ENCODE data around the gene THPO. TPM values are rescaled to one million over a fixed set of nuclear protein-coding genes. Genes with fewer than 3 reads are reported as not detected.

Gene THPO
- total and polyA plus RNA-seq, 12 donors, result 0.16 to 1.3 (median 0.56) TPM; not detected in 3

DNA sequence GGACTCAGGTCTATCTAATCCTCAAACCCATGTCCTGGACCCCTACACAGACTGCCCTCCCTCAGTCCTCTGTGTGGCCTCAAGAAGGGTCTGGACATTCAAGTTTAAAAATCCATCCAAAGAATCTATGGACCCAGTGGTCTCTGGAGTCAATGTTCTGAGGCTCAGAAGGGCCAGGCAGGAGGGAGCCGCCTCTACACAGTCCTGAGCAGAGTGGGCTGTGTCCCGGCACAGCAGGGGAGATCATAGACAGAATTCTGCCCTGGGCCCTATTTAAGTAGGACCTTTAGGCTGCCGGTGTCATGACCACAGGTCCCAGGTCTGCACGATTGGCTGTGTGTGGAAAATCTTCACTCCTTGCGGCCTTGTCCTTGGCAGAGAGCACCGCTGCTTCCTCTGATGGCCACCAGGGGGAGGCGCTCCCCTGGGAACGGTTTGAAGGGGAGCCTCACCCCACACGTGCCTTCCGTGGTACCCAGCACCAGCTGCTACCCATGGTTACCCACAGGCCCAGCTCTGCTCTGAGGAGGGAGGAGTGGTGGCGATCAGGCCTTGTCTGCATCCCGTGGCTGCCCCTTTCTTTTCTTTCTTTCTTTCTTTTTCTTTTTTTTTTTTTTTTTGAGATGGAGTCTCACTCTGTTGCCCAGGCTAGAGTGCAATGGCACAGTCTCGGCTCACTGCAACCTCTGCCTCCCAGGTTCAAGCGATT, 39.8 kb upstream of the THPO start:
- Histone ChIP-seq H3K27me3 (no peaks in the 10 kb centered on the region), H3K36me3 (no peaks in the 10 kb centered on the region), H3K27ac (no peak overlapping the region), H3K9me3 (peaks cover 0 to 9% (median 0%) of the 10 kb centered on the region in 11 donors), H3K4me3 (no peak overlapping the region), H3K4me1 (no peaks in the 10 kb centered on the region)
- TF ChIP-seq, protein P1, sequence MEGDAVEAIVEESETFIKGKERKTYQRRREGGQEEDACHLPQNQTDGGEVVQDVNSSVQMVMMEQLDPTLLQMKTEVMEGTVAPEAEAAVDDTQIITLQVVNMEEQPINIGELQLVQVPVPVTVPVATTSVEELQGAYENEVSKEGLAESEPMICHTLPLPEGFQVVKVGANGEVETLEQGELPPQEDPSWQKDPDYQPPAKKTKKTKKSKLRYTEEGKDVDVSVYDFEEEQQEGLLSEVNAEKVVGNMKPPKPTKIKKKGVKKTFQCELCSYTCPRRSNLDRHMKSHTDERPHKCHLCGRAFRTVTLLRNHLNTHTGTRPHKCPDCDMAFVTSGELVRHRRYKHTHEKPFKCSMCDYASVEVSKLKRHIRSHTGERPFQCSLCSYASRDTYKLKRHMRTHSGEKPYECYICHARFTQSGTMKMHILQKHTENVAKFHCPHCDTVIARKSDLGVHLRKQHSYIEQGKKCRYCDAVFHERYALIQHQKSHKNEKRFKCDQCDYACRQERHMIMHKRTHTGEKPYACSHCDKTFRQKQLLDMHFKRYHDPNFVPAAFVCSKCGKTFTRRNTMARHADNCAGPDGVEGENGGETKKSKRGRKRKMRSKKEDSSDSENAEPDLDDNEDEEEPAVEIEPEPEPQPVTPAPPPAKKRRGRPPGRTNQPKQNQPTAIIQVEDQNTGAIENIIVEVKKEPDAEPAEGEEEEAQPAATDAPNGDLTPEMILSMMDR (IDR thresholded peaks at IDR 0.05), result peak; percentile 60 to 89 (median 80)
- intact Hi-C loops (cut with DNase I), result loop anchor here in 9 of 10 donors (1.0 to 10.0 kb wide), 6 partner anchors 50 to 125 kb away; no protein-coding TSS in a partner anchor
- peak; percentile 71 to 91 (median 89) for ATAC-seq
- 33 to 36% methylated on average over 12 to 14 of the region's 14 CpGs for WGBS, 2 donors
- DNase-seq, result peak; percentile 60 to 71

DNA sequence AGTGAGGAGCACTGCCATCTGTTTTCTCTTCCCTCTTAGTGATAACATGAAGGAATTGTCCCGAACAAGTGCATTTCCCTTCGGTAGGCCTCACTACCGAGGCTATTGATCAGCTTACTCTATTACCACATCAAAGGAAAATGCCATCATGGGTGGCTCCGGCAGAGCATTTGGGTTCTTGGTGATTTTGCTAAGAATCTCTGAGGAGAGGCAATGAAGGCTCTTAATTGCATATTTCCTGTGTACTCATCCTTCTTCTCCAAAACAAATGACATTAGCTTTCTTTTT, 37.1 kb upstream of the THPO start:
- Histone ChIP-seq H3K4me1 (no peaks in the 10 kb centered on the region), H3K27ac (no peak overlapping the region), H3K27me3 (no peaks in the 10 kb centered on the region), H3K4me3 (no peak overlapping the region), H3K36me3 (no peaks in the 10 kb centered on the region), H3K9me3 (no peaks in the 10 kb centered on the region)
- WGBS, 2 donors, result 67 to 69% methylated on average over 4 of the region's 4 CpGs
- DNase-seq (no peak), ATAC-seq (no peak)
- TF ChIP-seq, protein P1 (IDR thresholded peaks at IDR 0.05), result no peak
- intact Hi-C loops (cut with DNase I), result loop anchor here in 8 of 10 donors (5.0 to 10.0 kb wide), 4 partner anchors 52 to 127 kb away; no protein-coding TSS in a partner anchor

DNA sequence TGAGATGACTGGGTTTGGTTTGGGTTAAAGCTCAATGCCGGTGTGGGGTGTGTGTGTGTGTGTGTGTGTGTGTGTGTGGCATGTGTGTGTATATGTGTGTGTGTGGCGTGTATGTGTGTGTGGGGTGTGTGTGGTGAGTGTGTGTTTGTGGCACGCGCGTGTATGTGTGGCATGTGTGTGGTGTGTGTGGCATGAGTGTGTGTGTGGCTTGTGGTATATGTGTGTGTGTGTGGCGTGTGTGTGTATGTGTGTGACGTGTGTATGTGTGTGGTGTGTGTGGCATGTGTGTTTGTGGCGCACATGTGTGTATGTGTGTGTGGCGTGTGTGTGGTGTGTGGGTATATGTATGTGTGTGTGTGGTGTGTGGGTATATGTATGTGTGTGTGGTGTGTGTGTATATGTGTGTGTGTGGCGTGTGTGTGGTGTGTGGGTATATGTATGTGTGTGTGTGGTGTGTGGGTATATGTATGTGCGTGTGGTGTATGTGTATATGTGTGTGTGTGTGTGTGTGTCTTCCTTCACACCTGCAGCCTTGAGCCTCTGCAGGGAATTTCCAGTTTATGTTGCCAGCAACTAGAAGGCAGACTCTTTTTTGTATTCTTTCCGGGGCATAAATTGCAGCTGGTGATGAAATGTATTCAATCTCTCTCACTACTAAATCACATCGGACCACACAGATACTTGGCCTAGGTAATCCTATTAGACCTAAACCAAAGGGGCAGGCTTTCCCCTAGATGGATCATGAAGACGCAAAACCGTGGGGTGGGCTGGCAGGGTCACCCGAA, 36.6 kb upstream of the THPO start:
- Histone ChIP-seq H3K4me3 (no peak overlapping the region), H3K4me1 (no peaks in the 10 kb centered on the region), H3K27me3 (no peaks in the 10 kb centered on the region), H3K27ac (no peak overlapping the region), H3K9me3 (no peaks in the 10 kb centered on the region), H3K36me3 (no peaks in the 10 kb centered on the region)
- ATAC-seq (no peak), DNase-seq (no peak)
- TF ChIP-seq, protein P1 (IDR thresholded peaks at IDR 0.05), result no peak
- intact Hi-C loops (cut with DNase I), result loop anchor here in 8 of 10 donors (5.0 to 10.0 kb wide), 4 partner anchors 53 to 128 kb away; no protein-coding TSS in a partner anchor
- WGBS, 2 donors, result 85 to 88% methylated on average over 16 of the region's 16 CpGs

DNA sequence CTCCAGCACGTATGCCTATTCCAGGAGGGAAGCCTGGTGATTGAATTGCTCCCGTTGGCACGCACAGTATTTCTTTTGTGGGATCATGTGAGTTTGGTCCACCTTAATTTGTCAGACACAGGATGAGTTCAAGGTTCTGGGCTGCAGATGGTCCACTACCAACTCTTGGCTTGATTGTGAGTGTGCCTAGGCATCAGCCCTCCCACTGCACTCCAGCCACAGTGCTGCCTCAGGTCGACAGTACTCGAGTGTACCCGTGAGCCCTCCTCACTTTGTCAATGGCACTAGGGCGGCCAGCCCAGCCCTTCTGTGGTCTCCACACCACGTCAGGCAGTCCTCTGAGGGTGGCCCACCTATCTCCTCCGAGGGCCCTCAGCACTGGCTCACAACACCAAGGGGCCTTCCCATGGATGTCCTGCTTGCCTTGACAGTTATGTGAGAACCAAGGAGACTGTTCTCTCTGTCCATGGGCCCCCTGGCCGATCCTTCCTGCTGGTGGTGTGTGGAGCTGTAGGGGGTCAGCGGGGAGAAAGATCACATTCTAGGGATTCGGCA, 32.0 kb upstream of the THPO start:
- TF ChIP-seq, protein P1 (IDR thresholded peaks at IDR 0.05), result no peak
- ATAC-seq (no peak), DNase-seq (no peak)
- H3K27ac ChIP-seq, result no peak overlapping the region
- H3K36me3 ChIP-seq, result no peaks in the 10 kb centered on the region
- H3K4me1 ChIP-seq, result no peaks in the 10 kb centered on the region
- intact Hi-C loops (cut with DNase I), result loop anchor here in 4 of 10 donors (10.0 kb wide), 1 partner anchor 105 kb away; no protein-coding TSS in a partner anchor
- no peak overlapping the region for H3K4me3 ChIP-seq
- H3K9me3 ChIP-seq, result no peaks in the 10 kb centered on the region
- 67 to 83% methylated on average over 12 of the region's 12 CpGs for WGBS, 2 donors
- no peaks in the 10 kb centered on the region for H3K27me3 ChIP-seq

Data from heart right ventricle (tissue), 16 donors.